GM18505 (cell line): ENCODE results near the gene GLIPR1.

Experiments used
- ATAC-seq: cut with Tn5 transposase; IDR thresholded peaks from one replicate; pipeline ENCODE4 v1.9.1; 2021; ENCODE audit not compliant: unreplicated experiment
- POLR2A ChIP-seq: IDR thresholded peaks from 4 replicates; pipeline ENCODE4 v1.6.1; 2011; ENCODE audit warnings: borderline replicate concordance; ENCODE audit not compliant: insufficient read depth, insufficient read length; ENCODE audit errors: extremely low read depth

Gene GLIPR1

DNA sequence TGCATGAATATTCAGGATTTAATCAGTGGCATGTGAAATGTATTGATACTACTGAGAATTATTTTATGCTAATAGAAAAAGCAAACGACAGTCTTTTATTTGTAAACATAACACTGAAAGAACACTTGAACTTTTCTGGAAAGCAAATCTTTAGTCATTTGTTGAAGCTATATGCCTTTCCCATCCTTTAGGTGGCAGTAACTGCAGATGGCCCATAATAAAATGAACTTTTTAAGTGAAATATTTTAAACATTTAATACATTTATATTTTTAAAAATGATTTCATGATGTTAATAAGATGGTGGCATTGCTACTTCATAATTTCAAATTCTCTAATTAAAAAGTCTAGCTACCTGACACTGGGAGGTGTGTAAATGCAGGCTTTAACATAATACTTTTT is 44.7 kb downstream of the GLIPR1 start:
- no peak for ATAC-seq

DNA sequence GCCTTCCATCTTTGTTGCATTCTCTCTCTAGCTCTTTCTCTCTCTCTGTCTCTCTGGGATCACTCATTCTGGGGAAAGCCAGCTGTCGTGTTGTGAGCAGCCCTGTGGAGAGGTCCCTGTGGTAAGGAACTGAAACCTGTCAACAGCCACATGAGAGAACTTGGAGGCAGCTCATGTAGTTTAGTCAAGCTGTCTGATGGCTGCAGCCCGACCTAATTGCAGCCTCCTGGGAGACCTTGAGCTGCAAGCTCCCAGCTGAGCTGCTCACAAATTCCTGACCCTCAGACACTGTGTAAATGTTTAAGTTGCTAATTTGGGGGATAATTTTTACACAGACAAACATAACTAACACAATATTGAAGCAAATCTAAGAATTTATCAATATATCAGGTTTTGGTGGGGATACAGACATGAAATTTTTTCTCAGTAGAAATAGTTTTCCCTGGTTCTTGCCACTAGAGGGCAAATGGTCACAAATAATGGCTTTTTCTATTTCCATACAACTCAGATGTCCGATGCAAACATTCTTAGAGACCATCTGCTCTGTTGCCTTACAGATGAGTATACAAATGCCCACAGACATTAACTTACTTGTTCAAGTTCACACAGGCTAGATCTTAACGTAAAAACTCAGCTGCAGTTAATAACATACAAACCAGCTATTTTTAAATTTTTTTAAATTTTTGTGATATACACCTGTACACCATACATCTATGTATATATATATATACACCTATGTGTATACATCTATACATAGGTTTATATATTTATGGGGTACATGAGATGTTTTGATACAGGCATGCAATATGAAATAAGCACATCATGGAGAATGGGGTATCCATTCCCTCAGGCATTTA is 46.3 kb downstream of the GLIPR1 start:
- no peak for TF ChIP-seq POLR2A

More for the DNA sequence above, 44.7 kb downstream of the GLIPR1 start:
- no peak for TF ChIP-seq POLR2A

DNA sequence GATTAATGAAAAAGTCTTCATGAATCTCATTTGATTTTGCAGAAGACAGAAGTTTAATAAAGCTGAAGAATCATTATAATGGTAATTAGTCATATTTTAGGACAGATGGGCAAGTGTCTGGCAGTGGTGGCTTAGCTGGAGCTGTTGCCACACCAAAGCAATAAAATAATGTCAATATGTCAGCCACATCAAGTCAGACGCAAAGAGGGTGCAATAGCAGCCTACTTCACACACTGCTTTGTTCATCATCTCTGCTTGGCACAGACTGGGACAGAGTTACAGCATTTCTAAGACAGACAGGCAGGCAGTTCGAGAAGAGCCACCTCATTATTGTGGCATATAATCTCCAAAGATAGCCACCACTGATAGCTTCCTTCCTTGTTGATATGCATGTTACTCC is 47.7 kb downstream of the GLIPR1 start:
- ATAC-seq = no peak
- TF ChIP-seq POLR2A = no peak

More for the DNA sequence above, 46.3 kb downstream of the GLIPR1 start:
- ATAC-seq = peak; percentile 100

DNA sequence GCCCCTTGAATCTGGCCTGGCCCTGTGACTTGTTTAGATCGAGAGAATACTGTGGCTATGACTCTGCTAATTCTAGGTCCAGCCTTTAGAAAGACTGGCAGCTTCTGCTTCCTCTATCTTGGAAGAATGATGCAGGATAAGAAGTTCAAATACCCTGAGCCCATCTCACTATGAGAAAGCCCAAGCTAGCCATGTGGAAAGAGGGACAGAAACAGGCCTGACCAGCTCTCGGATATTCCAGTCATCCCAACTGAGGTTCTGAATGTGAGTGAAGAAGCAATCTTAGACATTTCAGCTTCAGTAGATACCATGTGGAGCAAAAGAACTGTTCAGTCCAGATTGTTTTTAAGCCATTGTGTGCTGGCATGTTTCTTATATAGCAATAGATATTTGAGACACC is 48.1 kb downstream of the GLIPR1 start:
- ATAC-seq = no peak
- TF ChIP-seq POLR2A = no peak

DNA sequence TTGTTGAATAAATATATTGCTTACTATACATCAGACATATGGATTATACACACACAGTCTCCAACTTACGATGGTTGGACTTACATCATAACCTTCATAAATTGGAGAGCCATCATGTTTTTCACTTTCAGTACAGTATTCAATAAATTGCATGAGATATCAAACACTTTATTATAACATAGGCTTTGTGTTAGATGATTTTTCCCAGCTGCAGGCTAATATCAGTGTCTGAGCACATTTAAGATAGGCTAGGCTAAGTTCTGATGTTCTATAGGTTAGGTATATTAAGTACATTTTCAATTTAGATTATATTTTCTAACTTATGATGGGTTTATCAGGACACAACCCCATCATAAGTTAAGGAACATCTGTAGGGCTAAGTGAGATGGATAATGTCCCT is 48.8 kb downstream of the GLIPR1 start:
- no peak for TF ChIP-seq POLR2A
- no peak for ATAC-seq

- ATAC-seq = no peak
- no peak for TF ChIP-seq POLR2A
Observed at GRCh38 chr12:75529826-75530225, 49.3 kb downstream of the GLIPR1 start.

DNA sequence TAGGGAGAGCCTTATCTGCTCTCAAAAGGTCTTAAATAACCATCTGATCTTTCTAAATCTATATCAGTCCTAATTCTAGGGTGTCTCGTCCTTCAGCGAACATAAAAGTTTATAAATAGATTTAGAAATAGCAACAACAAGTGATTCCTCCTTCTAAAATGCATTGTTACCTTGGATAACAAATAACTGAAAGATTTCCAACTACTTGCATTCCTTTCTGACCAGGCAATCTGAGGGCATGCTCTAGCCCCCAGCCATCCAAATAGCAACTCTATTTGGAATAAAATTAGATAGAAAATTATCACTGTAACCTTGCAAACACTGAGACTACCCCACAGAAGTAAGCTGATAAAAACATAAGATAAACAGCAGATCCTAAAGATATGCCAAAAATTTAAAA is 52.7 kb downstream of the GLIPR1 start:
- no peak for ATAC-seq
- no peak for TF ChIP-seq POLR2A

- ATAC-seq = no peak
- TF ChIP-seq POLR2A = no peak
Observed at GRCh38 chr12:75539889-75540288, 59.3 kb downstream of the GLIPR1 start.

GRCh38 chr12:75542942-75543341 is 62.4 kb downstream of the GLIPR1 start:
- no peak for TF ChIP-seq POLR2A

DNA sequence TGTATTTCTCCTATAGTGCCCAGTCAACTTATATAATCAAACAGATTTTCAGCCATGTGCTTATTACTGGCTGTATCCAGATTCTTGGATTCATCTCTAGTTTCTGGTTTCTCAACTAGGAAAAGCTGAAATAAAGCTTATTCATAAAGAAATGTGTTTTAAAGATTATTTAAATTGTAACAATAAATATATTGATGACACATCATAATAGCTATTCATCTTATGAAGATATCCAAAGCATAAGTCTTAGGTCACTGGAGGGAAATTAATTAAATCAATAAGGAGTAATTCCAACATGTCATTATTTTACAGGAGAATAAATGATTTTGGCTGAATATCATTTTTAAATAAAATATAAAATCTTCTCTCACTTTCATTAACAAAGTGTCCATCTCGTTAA is 63.0 kb downstream of the GLIPR1 start:
- no peak for ATAC-seq
- no peak for TF ChIP-seq POLR2A

More at GRCh38 chr12:75542942-75543341, 62.4 kb downstream of the GLIPR1 start:
- ATAC-seq = no peak

DNA sequence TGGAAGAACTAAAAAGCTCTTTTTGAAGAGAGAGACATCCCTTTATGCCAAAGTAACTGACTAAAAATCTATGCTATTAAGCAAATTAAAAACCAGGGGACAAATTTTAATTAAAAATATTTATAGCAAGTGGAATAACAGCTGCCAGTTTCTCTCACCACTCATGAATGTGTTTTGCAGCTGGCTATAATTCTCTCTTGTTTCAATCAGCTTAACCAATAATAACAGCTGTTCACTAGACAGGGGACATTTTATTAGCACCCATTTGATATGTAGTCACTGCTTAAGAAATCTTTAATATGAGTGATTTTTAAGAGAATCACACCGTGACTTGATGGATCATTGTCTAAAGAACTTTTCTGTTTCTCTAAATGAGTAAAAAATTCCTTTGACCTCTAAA is 65.1 kb downstream of the GLIPR1 start:
- TF ChIP-seq POLR2A = no peak
- ATAC-seq = no peak

DNA sequence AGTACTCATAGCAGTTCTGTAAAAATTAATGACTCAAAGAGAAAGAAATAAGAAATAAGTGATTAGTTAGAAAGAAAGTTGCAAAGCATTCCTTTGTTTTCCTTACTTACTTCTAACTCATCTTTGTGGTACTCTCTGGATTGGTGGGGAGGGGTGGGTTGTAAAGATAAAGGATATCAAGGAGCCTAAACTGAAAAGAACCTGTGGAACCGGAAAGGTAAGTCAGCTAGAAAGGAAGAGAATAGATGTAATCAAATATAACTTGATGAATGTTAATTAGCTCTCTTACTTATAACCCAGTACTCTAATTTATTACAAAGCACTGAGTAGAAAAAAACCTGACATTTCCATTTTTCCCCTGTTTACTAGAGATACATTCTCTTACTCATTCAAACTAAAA is 68.3 kb downstream of the GLIPR1 start:
- TF ChIP-seq POLR2A = no peak
- ATAC-seq = no peak

- TF ChIP-seq POLR2A = no peak
- ATAC-seq = no peak
Observed at GRCh38 chr12:75549989-75550388, 69.4 kb downstream of the GLIPR1 start.
